22Rv1 (cell line): Measurements from ENCODE around the gene KIRREL3.
"Not testable (repeated sequence)": the region's sequence is repeated elsewhere in the genome, so short reads cannot be mapped to it uniquely, and the experiment has no call there.

Experiments used
- H3K27ac ChIP-seq: fragments of 450-650 bp; 2 replicates; pipeline ENCODE4 v1.5.1; 2017
- ZFX ChIP-seq: fragments of 450-650 bp; IDR thresholded peaks from 2 replicates; pipeline ENCODE4 v1.6.1; 2017; ENCODE audit warnings: antibody characterized with exemption, borderline replicate concordance
- TF ChIP-seq, protein P1 (sequence below): fragments of 450-650 bp; IDR thresholded peaks from 2 replicates; pipeline ENCODE4 v1.5.1; 2017; ENCODE audit warnings: mild to moderate bottlenecking

Gene KIRREL3

DNA sequence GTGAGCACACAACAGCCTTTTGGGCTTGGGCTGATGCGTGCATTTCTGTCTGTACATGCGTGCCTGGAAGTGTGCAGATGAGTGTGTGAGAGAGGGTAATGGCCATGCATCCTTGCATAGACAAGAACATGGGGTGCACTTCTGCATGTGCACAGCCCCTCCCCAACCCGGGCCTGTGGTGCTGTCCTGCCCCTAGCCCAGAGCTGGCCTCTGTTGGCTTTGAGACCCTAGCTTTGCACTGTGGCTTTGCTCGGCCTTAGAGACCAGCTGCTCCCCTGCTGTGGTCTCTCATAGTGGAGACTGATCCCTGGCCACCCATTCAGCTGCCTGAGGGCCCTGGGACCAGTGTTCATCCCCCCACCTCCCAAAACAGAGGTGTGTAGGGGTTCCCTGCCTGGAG lies 619.7 kb downstream of the KIRREL3 start:
- no peak for TF ChIP-seq ZFX
- TF ChIP-seq, protein P1, sequence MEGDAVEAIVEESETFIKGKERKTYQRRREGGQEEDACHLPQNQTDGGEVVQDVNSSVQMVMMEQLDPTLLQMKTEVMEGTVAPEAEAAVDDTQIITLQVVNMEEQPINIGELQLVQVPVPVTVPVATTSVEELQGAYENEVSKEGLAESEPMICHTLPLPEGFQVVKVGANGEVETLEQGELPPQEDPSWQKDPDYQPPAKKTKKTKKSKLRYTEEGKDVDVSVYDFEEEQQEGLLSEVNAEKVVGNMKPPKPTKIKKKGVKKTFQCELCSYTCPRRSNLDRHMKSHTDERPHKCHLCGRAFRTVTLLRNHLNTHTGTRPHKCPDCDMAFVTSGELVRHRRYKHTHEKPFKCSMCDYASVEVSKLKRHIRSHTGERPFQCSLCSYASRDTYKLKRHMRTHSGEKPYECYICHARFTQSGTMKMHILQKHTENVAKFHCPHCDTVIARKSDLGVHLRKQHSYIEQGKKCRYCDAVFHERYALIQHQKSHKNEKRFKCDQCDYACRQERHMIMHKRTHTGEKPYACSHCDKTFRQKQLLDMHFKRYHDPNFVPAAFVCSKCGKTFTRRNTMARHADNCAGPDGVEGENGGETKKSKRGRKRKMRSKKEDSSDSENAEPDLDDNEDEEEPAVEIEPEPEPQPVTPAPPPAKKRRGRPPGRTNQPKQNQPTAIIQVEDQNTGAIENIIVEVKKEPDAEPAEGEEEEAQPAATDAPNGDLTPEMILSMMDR: no peak
- no peak overlapping the region for H3K27ac ChIP-seq

DNA sequence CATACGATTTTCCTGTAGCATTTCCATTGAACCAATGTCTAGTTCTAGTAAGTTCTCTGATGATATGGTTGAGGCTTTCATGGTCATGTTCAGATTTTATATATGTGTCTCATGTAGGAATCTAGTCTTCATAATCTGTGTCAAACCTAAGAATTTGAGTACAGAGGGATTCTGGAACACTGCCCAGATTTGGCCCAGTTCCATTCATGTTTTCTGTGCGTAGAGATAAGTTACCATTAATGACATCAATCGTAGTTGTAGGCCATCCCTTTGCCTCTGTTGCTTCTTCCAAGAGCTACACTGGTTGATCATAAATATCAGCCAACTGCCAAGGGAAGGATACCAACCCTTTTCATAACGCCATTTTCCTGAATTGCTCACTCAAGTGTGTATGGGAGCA lies 621.8 kb downstream of the KIRREL3 start:
- H3K27ac ChIP-seq: no peak overlapping the region
- TF ChIP-seq ZFX: no peak
- TF ChIP-seq, protein P1: no peak

DNA sequence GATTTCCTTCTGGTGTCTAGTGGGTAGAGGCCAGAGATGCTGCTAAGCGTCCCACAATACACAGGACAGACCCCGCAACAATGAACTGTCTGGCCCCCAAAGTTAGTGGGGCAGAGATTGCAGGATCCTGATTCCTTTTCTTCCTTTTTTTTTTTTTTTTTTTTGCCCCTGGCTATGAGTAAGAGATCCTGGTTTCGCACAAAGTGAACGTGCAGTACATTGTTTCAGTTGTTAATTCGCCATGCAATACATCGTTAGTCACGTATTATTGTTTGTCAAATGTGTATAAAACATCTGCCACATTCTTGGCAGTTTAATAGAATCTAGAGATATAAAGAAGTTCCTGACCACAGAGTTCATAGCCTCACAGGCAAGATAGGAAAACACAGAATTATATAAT lies 624.8 kb downstream of the KIRREL3 start:
- TF ChIP-seq, protein P1: no peak
- no peak for TF ChIP-seq ZFX
- H3K27ac ChIP-seq: no peak overlapping the region

DNA sequence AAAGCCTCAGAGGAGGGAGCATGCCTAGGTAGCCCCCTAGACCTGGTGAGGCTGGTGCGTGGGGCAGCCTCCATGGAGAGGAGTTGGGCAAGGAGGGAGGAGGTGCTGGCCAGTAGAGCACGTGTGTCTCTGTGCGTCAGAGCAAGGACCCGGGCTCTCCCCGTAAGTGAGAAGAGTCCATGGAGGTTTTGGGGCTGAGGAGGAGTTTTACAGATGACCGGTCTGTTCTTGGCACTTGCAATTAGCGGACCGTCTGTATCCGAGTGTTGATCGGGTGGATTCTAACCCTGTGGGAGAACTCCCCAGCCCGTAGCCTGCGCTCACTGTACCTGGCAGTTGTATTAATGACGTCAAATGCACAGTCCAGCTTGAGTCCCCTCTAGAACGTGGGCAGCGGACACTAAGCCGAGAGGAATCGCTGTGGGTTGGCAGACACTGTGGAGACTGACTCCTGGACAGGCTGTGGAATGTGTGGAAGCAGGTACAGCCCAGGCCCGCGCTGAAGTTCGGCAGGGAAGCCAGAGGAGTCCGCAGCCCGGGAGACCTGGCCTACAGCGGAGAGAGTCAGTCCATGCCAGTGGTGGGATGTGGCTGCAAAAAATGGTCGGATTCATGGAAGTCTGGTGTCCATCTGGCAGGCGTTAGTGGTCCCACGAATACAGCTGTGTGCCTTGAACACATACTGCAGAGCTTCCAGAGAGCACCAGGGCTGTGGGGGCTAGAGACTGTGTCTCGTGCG lies 625.8 kb downstream of the KIRREL3 start:
- not testable (repeated sequence) for H3K27ac ChIP-seq

DNA sequence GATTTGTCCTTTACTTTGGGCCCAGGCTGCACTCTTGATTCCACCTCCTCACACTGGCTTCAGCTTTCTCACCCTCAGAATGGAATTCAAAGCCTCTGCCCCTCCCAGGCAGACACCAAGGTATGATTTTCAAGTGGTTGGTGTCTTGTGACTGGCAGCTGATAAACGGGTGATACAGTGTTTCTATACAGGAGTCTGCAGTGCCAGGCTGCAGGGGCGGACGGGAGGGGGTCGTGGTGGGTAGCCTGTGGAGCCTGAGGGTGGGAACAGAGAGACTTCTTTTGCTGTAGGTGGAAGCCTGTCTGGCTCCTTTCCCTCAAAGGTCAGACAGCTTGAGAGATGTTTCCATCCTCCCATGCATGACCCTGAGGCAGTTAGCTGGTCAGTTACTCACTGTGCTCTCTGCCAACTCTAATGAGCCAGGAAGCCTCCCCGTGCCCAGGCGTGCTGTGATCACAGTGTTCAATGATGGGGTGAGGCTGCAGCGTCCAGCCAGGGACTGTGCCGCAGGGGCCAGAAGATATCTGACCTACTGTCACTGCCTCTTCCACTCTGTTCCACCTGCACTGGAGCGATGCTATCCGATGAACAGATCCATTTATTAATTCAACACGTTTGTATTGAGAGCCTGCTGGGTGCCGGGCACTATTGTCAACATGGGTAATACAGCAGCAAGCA lies 627.0 kb downstream of the KIRREL3 start:
- not testable (repeated sequence) for H3K27ac ChIP-seq
